Measurements from ENCODE around the gene HK2. TPM values are rescaled to one million over a fixed set of nuclear protein-coding genes. Genes with fewer than 3 reads are reported as not detected.

Gene HK2
- total RNA-seq, 2 donors from 2014 or later: 162 to 396 TPM

GRCh38 chr2:74927621-74928020, 93.7 kb downstream of the HK2 start:
- H3K27me3 ChIP-seq: no peaks in the 10 kb centered on the region
- no peak overlapping the region for H3K27ac ChIP-seq
- H3K36me3 ChIP-seq: no peaks in the 10 kb centered on the region
- no peak for DNase-seq
- no peaks in the 10 kb centered on the region for H3K9me3 ChIP-seq
- H3K4me3 ChIP-seq: no peak overlapping the region
- intact Hi-C loops (cut with DNase I): no loop called here
- no peaks in the 10 kb centered on the region for H3K4me1 ChIP-seq
- H3K9ac ChIP-seq (ENCODE audit: low read depth in 2 of 2, low read length in 2 of 2): no peak overlapping the region
- TF ChIP-seq, protein P1, sequence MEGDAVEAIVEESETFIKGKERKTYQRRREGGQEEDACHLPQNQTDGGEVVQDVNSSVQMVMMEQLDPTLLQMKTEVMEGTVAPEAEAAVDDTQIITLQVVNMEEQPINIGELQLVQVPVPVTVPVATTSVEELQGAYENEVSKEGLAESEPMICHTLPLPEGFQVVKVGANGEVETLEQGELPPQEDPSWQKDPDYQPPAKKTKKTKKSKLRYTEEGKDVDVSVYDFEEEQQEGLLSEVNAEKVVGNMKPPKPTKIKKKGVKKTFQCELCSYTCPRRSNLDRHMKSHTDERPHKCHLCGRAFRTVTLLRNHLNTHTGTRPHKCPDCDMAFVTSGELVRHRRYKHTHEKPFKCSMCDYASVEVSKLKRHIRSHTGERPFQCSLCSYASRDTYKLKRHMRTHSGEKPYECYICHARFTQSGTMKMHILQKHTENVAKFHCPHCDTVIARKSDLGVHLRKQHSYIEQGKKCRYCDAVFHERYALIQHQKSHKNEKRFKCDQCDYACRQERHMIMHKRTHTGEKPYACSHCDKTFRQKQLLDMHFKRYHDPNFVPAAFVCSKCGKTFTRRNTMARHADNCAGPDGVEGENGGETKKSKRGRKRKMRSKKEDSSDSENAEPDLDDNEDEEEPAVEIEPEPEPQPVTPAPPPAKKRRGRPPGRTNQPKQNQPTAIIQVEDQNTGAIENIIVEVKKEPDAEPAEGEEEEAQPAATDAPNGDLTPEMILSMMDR (IDR thresholded peaks at IDR 0.05): no peak

GRCh38 chr2:74930811-74931486, 97.0 kb downstream of the HK2 start:
- Histone ChIP-seq H3K27me3 (no peaks in the 10 kb centered on the region), H3K9me3 (no peaks in the 10 kb centered on the region), H3K4me1 (no peaks in the 10 kb centered on the region), H3K9ac (ENCODE audit: low read depth in 2 of 2, low read length in 2 of 2) (no peak overlapping the region), H3K36me3 (no peaks in the 10 kb centered on the region), H3K27ac (no peak overlapping the region), H3K4me3 (no peak overlapping the region)
- intact Hi-C loops (cut with DNase I): no loop called here
- no peak for DNase-seq
- TF ChIP-seq, protein P1 (IDR thresholded peaks at IDR 0.05): no peak

- H3K36me3 ChIP-seq: no peaks in the 10 kb centered on the region
- H3K9ac ChIP-seq (ENCODE audit: low read depth in 2 of 2, low read length in 2 of 2): no peak overlapping the region
- intact Hi-C loops (cut with DNase I): no loop called here
- no peaks in the 10 kb centered on the region for H3K9me3 ChIP-seq
- H3K4me3 ChIP-seq: no peak overlapping the region
- H3K4me1 ChIP-seq: no peaks in the 10 kb centered on the region
- TF ChIP-seq, protein P1 (IDR thresholded peaks at IDR 0.05): no peak
- no peak overlapping the region for H3K27ac ChIP-seq
- no peaks in the 10 kb centered on the region for H3K27me3 ChIP-seq
- no peak for DNase-seq
Observed at GRCh38 chr2:74931940-74932339, 98.0 kb downstream of the HK2 start.

DNA sequence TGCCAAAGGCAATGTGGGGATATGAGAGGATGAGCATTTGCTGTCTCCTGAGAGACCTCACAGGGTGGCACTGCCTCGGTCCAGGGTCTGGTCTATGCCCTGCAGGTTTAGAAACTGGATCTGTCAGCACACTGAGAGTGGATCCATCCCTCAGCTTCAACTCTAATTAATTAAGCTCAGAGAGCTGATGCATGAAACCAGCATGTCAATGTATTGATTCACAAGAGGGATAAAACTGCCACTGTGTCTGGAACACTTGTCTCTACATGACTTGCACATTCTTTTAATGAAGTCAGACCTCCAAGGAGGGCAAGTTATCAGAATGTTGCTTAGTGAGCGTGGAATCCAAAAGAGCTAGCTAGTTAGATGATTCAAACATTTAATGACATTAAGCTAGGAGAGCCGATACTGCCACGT, 102.1 kb downstream of the HK2 start:
- Histone ChIP-seq H3K36me3 (no peaks in the 10 kb centered on the region), H3K27ac (no peak overlapping the region), H3K9ac (ENCODE audit: low read depth in 2 of 2, low read length in 2 of 2) (no peak overlapping the region), H3K4me3 (no peak overlapping the region), H3K9me3 (no peaks in the 10 kb centered on the region), H3K4me1 (no peaks in the 10 kb centered on the region), H3K27me3 (no peaks in the 10 kb centered on the region)
- intact Hi-C loops (cut with DNase I): no loop called here
- TF ChIP-seq, protein P1 (IDR thresholded peaks at IDR 0.05): no peak
- DNase-seq: no peak

GRCh38 chr2:74937221-74937880, 103.4 kb downstream of the HK2 start:
- Histone ChIP-seq H3K36me3 (no peaks in the 10 kb centered on the region), H3K9me3 (no peaks in the 10 kb centered on the region), H3K9ac (ENCODE audit: low read depth in 2 of 2, low read length in 2 of 2) (no peak overlapping the region), H3K27me3 (no peaks in the 10 kb centered on the region), H3K27ac (no peak overlapping the region), H3K4me3 (no peak overlapping the region), H3K4me1 (no peaks in the 10 kb centered on the region)
- intact Hi-C loops (cut with DNase I): no loop called here
- TF ChIP-seq, protein P1 (IDR thresholded peaks at IDR 0.05): no peak
- DNase-seq: no peak

All from colonic mucosa (tissue), 4 donors.